ENCODE data around the gene SDC3. TPM values are rescaled to one million over a fixed set of nuclear protein-coding genes. Genes with fewer than 3 reads are reported as not detected.

SDC3 gene
- total RNA-seq = 51.9 TPM

GRCh38 chr1:30908696-30909364, at the start of gene SDC3:
SDC3 (minus strand) TSS chr1:30908758; CDS start chr1:30908586, 172 bp downstream.
- intact Hi-C loops (cut with DNase I) = no loop called here
- no peaks in the 10 kb centered on the region for H3K9me3 ChIP-seq
- peak within 1 kb of the TSS; percentile 58 to 89 for H3K4me3 ChIP-seq
- DNase-seq (ENCODE audit: low spot score in 2 of 2) = peak in 1 of 2 donors; percentile 71
- no peaks in the 10 kb centered on the region for H3K27me3 ChIP-seq
- H3K4me1 ChIP-seq = peaks cover 6 to 14% of the 10 kb centered on the region in 2 donors
- H3K36me3 ChIP-seq = no peaks in the 10 kb centered on the region
- peak within 1 kb of the TSS; percentile 78 to 93 for H3K27ac ChIP-seq
- TF ChIP-seq CTCF (IDR thresholded peaks at IDR 0.05) = no peak

- Histone ChIP-seq H3K27ac (no peak overlapping the region), H3K4me3 (no peak overlapping the region), H3K4me1 (no peaks in the 10 kb centered on the region), H3K36me3 (peaks cover 30 to 44% of the 10 kb centered on the region in 2 donors), H3K27me3 (no peaks in the 10 kb centered on the region), H3K9me3 (no peaks in the 10 kb centered on the region)
- no peak for TF ChIP-seq CTCF (IDR thresholded peaks at IDR 0.05)
- no peak for DNase-seq (ENCODE audit: low spot score in 2 of 2)
- intact Hi-C loops (cut with DNase I) = no loop called here
Measured at GRCh38 chr1:30957560-30958222, 49.1 kb upstream of the SDC3 start.

GRCh38 chr1:30955448-30956015, 47.0 kb upstream of the SDC3 start:
- TF ChIP-seq CTCF (IDR thresholded peaks at IDR 0.05) = no peak
- no peak overlapping the region for H3K27ac ChIP-seq
- intact Hi-C loops (cut with DNase I) = no loop called here
- H3K4me1 ChIP-seq = no peaks in the 10 kb centered on the region
- H3K9me3 ChIP-seq = no peaks in the 10 kb centered on the region
- H3K36me3 ChIP-seq = peaks cover 44 to 59% of the 10 kb centered on the region in 2 donors
- DNase-seq (ENCODE audit: low spot score in 2 of 2) = no peak
- H3K4me3 ChIP-seq = no peak overlapping the region
- no peaks in the 10 kb centered on the region for H3K27me3 ChIP-seq

GRCh38 chr1:30953685-30954084, 45.1 kb upstream of the SDC3 start:
- DNase-seq (ENCODE audit: low spot score in 2 of 2) = no peak
- Histone ChIP-seq H3K4me3 (no peak overlapping the region), H3K27me3 (no peaks in the 10 kb centered on the region), H3K9me3 (no peaks in the 10 kb centered on the region), H3K27ac (no peak overlapping the region), H3K36me3 (peaks cover 51 to 60% of the 10 kb centered on the region in 2 donors), H3K4me1 (no peaks in the 10 kb centered on the region)
- intact Hi-C loops (cut with DNase I) = no loop called here
- no peak for TF ChIP-seq CTCF (IDR thresholded peaks at IDR 0.05)

- no peak overlapping the region for H3K27ac ChIP-seq
- intact Hi-C loops (cut with DNase I) = no loop called here
- H3K36me3 ChIP-seq = peaks cover 64 to 76% of the 10 kb centered on the region in 2 donors
- no peak for TF ChIP-seq CTCF (IDR thresholded peaks at IDR 0.05)
- H3K9me3 ChIP-seq = no peaks in the 10 kb centered on the region
- H3K4me1 ChIP-seq = no peaks in the 10 kb centered on the region
- no peak overlapping the region for H3K4me3 ChIP-seq
- no peaks in the 10 kb centered on the region for H3K27me3 ChIP-seq
- DNase-seq (ENCODE audit: low spot score in 2 of 2) = no peak
Measured at GRCh38 chr1:30952098-30952497, 43.5 kb upstream of the SDC3 start.

All from ascending aorta (tissue), 2 donors.